ENCODE data around the gene PTPRJ.

DNA sequence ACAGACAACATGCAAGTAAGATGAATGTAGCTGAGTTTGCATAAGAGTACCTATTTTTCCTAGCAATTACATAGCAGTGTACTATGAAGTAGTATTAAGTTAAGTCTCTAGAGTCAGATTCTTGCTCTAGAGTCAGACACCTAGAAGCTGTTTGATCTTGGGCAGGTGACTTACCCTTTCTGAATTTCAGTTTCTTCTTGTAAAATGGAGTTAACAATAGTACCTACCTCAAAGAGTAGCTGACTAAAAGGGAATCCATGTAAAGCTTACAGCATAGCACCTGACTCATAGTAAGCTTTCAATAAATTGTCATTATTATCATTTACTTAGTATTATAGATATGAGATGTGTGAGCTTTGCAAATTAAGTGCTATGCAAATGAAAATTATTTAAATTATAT is 47.8 kb upstream of the PTPRJ start:
- TF ChIP-seq, protein P1, sequence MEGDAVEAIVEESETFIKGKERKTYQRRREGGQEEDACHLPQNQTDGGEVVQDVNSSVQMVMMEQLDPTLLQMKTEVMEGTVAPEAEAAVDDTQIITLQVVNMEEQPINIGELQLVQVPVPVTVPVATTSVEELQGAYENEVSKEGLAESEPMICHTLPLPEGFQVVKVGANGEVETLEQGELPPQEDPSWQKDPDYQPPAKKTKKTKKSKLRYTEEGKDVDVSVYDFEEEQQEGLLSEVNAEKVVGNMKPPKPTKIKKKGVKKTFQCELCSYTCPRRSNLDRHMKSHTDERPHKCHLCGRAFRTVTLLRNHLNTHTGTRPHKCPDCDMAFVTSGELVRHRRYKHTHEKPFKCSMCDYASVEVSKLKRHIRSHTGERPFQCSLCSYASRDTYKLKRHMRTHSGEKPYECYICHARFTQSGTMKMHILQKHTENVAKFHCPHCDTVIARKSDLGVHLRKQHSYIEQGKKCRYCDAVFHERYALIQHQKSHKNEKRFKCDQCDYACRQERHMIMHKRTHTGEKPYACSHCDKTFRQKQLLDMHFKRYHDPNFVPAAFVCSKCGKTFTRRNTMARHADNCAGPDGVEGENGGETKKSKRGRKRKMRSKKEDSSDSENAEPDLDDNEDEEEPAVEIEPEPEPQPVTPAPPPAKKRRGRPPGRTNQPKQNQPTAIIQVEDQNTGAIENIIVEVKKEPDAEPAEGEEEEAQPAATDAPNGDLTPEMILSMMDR (IDR thresholded peaks at IDR 0.05; ENCODE audit: poor library complexity), result no peak
- TF ChIP-seq EZH2 (IDR thresholded peaks at IDR 0.05; ENCODE audit: borderline replicate concordance), result no peak
- TF ChIP-seq EZH2phosphoT487 (IDR thresholded peaks at IDR 0.05; ENCODE audit: low read depth, severe bottlenecking, unreplicated experiment), result no peak

Data from hepatocyte (in vitro differentiated cells).